Measurements from ENCODE around the gene RIC3. TPM values are rescaled to one million over a fixed set of nuclear protein-coding genes. Genes with fewer than 3 reads are reported as not detected.
A peak's percentile ranks its signal among the peaks of the same experiment; 100 is the strongest.

The RIC3 gene
- polyA plus RNA-seq, 12 donors: 0.12 to 14.9 (median 0.47) TPM; not detected in 2

- DNase-seq: no peak
These were observed 78.9 kb downstream of the RIC3 start for GRCh38 chr11:8089791-8090510.

DNA sequence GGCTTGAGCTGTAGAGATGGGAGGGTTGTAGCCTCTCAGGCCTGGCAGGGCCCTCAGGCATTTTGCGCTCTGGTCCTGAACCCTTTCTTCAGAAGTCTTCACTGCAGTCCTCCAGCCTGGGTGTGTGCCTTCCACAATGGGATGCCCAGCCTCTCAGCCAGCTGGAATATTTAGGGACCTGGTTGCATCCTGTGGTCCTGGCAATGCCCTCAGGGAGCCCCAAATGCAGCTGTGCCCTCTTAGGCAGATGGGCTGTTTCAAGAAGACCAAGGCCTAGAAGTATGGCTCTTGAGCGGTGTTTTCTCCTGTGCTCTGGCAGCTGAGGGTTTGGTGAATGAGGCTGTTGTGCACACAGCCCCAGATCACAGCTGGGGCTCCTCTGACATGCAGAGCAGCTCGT lies 81.1 kb downstream of the RIC3 start:
- no peak for DNase-seq

- DNase-seq: no peak
These were observed 81.6 kb downstream of the RIC3 start for GRCh38 chr11:8087185-8087584.

DNA sequence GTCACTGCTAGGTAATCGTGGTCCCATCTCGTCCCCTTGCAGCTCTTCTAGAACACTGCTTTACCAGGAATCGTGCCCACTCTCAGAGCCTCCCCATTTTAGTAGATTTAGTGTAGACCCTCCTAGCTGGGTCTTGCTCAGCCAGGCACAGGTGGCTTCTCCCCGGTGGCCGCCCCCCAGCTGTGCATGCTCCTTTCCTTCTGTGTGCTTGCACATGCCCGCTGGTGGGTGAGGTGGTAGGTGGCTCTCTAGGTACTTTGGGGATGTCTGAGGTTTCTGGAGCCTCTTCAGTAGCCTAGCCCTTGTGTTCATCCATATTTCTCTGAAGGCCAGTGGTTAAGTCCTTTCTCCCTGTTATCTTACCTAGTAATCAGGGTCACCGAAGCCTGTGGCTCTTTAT lies 82.3 kb downstream of the RIC3 start:
- DNase-seq: no peak

- no peak for DNase-seq
These were observed 82.8 kb downstream of the RIC3 start for GRCh38 chr11:8086001-8086479.

DNA sequence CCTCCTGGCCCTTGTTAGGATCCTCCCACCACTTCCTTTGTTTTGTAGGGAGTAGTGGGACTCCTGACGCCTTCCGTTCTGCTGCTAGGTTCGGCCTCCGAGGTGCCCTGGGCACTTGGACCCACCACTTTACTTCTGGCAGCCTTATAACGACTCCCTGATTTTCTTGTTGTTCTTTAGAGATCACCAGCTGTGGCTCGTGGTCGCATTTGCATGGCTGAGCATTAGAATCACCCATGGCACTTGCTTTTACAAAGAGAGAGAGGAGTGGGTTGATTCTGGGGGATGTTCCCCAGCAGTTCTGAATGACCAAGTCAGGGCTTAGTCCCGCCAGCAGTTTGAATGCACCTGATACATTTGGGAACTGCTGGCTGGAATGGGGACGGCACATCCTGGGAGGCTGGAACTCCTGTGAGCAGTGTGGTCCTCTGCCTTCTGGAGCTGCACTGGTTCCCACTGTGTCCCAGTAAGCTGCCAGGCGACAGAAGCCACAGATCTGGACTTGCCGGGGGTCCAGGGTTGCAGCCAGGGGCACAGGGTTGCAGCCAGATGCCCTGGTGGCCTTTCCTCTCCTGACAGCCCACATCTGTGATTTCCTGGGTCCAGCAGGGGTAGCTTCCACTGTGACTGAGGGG lies 83.7 kb downstream of the RIC3 start:
- no peak for DNase-seq

DNA sequence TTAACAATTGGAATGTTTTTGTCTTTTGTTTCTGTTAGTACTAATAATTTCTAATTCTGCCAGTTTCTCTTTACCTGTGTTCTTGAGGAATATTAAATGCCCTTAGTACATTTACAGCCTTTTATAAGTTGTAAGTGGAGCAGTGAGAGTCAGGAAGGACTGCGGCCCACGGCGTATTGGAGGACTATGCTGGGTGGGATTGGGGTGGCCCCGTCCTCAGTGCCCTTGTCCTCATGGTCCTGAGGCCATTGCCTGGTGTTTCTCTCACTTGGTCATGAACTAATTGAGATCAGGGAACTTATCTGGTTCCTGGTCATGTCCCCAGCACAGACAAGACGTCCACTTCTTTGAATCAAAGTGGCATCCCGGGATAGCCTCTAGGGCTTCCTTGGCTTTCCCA lies 84.5 kb downstream of the RIC3 start:
- DNase-seq: no peak

GRCh38 chr11:8083871-8084281 lies 84.9 kb downstream of the RIC3 start:
- DNase-seq: no peak

GRCh38 chr11:8083088-8083395 lies 85.8 kb downstream of the RIC3 start:
- DNase-seq: no peak

DNA sequence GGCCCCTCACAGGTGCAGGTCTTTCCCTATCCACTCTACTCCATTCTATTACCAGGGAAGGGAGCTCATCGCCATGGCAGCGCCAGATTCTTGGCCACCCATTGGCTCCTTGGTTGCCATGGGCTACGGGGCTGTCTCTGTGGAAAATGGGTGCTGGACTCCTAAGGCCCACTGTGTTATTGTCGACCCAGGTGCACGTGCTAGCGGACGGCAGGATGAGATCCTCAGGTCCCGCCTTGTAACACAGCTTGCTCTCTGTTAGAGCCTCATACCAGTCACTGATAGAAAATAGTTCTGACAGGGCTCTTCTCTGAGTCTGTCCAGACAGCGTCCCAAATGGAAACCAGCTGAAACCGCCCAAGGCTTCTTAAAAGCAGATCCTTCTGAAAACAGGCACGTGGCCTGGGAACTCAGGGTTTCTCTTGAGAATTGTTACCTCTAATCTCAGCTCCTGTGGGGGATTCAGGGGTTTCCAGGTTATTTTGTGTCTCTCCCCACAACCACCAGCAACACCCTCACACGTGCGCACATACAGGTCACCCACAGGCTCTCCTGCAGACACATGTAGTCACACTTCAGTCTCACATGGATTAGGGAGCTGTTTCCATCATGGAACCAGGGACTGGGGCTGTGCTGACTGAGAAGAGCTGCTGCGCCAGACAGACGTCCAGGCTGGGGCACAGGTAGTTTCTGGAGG lies 86.3 kb downstream of the RIC3 start:
- no peak for DNase-seq

DNA sequence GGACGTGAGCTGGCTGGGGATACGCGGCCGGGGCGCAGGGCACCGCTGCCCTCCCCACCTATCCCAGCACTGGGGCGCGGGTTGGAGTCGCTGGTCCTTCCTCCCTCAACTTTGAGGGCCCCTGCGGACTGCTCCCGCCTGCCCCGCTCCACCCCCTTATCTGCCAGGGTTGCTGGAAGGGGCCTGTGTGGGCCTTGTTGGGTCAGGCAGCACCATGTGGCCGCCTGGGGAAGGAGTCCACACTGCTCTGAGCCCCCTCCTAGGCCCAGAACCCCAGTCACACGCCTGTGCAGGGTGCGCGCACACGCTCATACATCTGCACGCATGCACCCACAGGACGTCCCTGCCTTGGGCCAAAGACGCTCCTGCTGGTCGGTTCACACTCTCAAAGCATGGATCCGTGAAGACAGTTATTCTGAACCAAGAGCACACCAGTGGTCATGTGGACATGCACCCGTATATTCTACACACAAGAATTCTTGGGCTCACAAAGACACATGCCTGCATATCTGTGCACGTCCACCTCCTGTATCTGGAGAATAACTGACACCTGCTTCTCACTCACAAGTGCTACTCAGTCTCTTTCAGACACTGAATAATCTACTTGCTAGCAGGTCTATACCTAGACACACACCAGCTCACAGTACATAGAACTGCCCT lies 87.1 kb downstream of the RIC3 start:
- no peak for DNase-seq

DNA sequence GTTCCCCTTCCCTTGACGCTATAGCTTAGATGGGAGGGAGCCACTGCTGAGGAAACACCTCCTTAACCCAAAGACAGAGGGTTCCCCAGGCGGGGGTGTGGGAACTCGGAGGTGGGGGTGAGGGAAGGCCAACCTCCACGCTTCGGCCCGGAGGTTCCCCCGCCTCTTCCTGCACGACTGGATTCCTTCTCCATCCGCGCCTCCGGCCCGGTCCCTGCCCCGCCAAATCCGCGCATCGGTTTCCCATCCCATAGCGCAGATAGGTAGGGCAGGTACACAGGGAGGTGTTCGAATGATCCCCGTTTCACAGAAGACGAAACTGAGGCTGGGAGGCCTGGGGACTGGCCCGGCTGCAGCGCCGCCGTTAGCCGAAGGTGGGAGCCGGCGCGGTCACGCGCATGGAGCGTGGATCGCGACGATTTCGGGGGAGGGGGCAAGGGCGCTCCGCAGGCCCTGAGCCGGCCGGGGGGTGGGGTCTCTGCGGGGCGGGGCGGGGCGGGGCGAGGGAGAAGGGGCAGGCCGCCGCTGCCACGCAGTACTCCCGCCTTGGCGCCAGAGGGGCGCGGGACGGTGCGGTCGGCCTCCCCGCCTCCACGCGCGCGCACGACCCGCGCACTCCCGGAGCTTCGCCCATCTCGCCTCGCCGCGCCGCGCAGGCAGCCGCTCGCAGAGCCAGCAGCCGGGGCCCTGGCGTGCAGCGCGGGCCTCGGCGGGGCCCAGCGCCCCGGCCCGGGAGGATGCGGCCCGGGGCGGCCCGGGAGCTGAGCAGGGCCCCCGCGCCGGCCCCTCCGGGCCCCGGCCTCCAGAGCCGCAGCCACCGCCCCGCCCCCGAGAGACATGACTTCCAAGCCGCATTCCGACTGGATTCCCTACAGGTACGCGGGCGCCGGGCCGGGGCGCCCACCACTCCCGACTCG lies 87.9 kb downstream of the RIC3 start, which contains the start of gene TUB:
TSS of gene TUB (plus strand) at position 538 of the 917 bp plus-strand sequence. CDS start at position 838, 300 bp downstream.
- DNase-seq: peak; percentile 64

DNA sequence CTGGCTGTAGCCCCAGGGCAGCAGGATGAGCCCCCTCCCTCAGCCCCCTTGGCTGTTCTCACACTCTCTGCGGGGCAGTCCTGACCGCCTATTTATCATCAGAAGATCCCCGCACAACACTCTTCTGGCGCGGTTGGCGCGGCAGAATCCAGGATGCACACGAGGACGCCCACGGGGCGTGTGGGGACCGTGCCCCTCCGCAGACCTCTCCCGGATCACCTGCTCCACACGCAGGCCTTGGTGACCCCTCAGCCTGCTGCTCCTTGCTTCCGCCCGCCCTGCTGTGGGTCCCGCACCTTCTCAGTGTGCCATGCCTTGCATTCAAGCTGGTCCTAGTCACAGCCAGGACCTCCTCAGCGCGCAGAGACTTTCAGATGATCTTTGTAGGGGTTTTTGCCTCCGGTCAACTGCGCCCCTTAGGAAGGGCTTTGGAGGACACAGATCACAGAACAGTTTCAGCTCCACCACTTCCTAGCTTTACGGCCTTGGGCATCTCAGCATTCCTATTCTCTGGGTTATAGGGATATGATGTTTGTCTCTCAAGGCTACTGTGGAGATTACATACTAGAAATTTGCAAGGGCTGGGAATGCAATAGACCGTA lies 88.7 kb downstream of the RIC3 start:
- no peak for DNase-seq

GRCh38 chr11:8079111-8079675 lies 89.6 kb downstream of the RIC3 start:
- DNase-seq: no peak

DNA sequence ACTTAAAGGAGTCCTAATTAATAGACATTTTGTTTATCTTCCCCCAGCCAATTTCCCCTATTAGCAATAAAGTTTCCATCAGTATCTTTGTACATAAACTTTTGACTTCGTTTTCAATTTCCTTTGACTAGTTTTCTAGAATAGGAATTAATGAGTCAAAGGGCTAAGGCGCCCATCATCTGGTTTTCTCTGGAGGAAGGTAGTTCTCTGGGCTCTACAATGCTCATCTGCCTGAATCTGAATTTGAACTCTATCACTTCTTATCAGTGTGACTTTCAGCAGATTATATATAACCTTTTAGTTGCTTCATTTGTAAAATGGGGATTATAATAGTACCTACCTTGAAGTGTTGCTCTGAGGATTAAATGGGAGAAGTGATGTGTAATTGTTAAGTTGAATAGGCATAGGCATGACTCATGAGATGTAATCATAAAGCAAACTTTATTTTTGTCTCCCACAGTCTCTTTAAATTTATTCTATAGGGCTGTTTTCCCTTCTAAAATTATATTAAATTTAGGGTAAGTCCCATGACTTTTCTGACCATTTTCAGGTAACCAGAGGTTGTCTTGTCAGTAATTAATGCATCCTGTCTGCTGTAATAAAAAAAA lies 93.6 kb downstream of the RIC3 start:
- DNase-seq: no peak

DNA sequence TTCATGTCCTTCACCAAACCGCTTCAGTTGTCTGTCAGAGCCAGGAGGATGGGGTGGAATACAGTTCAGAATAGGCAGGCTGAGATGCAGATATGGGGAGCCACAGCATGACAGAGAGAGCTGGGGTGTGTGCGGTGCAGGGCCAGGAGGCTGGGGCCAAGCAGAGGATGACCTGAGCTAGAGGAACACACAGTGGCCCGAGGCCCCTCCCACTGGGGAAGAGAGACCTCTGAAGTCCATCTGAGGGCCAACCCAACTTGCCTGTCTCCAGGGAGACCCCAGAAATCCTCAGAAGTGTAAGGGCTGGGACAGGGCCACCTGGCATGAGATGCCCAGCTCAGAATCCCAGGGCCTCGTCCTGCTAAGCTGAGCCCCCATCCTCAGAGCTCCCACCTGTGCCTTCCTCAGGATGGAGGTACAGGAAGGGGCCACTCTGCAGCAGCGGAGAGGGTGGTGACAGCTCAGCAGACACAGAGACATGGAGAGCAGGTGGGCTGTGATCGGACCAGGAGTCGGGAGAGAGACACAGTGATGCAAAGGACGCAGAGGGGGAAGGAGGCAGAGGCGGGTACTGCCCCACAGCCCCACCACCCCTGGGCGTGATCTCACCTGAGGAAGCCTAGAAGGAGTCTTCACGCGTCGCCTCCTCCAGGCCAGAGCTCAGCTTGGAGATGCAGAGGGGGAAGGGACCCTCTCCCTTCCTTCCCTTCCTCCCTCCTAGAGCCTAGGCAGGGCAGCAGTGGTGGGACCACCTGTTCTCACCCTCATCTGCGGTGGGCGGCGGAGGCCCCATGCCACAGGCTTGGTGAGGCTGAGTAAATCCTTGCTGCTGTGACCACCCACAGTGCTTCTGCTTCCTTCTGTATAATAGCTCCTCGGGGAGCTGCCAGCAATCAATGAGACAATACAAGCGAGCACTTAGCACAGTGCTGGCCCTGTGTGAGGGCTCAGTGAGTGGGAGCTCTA lies 96.9 kb downstream of the RIC3 start:
- DNase-seq: no peak

- DNase-seq: no peak
These were observed 98.3 kb downstream of the RIC3 start for GRCh38 chr11:8070417-8071115.

DNA sequence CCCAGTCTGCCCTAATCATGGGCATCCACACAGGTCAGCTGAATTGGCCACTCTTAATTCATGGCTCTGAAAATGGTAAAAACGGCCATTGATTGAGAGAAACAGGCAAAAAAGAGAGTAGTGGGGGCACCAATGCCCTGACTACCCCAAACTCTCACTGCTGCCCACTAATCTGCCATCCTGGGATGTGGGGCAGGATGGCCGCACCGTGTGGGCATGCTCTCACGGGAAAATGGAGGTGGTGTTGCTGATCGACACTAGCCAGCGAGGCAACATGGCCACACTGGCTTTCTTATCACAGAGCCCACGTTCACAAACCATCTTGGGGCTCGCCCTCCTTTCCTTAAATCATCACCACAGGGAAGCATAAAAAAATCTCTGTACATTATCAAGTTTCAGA lies 99.1 kb downstream of the RIC3 start:
- DNase-seq: no peak
